Endothelial cell of umbilical vein (primary cell): Measurements from ENCODE around the gene SETBP1.

Source experiments
- EZH2 ChIP-seq: IDR thresholded peaks from 2 replicates; pipeline ENCODE4 v1.6.1; 2012; ENCODE audit warnings: borderline replicate concordance, low read depth, mild to moderate bottlenecking, moderate library complexity, low read length, inconsistent platforms; ENCODE audit not compliant: severe bottlenecking
- FOS ChIP-seq: IDR thresholded peaks from 2 replicates; pipeline ENCODE4 v1.6.1; 2011; ENCODE audit warnings: mild to moderate bottlenecking, low read length, moderate library complexity, borderline replicate concordance; ENCODE audit not compliant: insufficient read depth
- GATA2 ChIP-seq: IDR thresholded peaks from 2 replicates; pipeline ENCODE4 v1.7.0; 2011; ENCODE audit warnings: low read depth, mild to moderate bottlenecking, moderate library complexity, mixed read lengths, low read length; ENCODE audit not compliant: insufficient read length, insufficient read depth
- JUN ChIP-seq: IDR thresholded peaks from 2 replicates; pipeline ENCODE4 v1.6.1; 2011; ENCODE audit warnings: borderline replicate concordance, low read depth; ENCODE audit not compliant: insufficient read length, insufficient read depth
- MYC ChIP-seq: IDR thresholded peaks from one replicate; pipeline ENCODE4 v1.6.1; 2011; ENCODE audit warnings: mild to moderate bottlenecking, low read depth, low read length
- POLR2A ChIP-seq: IDR thresholded peaks from 2 replicates; pipeline ENCODE4 v1.6.1; 2012; ENCODE audit warnings: low read depth, mild to moderate bottlenecking, control low read depth, low read length
- POLR2AphosphoS5 ChIP-seq: IDR thresholded peaks from 2 replicates; pipeline ENCODE4 v1.6.1; 2012; ENCODE audit warnings: low read depth, mild to moderate bottlenecking, control low read depth, low read length, moderate library complexity; ENCODE audit not compliant: insufficient read depth
- TF ChIP-seq, protein P1 (sequence below), 2 donors: IDR thresholded peaks; 1 replicate in 1 of 2; 2 replicates in 1 of 2; pipeline ENCODE4 v1.5.1; 2011; ENCODE audit warnings: low read length in 2 of 2, mild to moderate bottlenecking in 2 of 2, moderate library complexity in 2 of 2, control low read depth in 1 of 2, inconsistent platforms in 1 of 2, low read depth in 1 of 2; ENCODE audit not compliant: insufficient read depth in 1 of 2; ENCODE audit errors: extremely low read depth in 1 of 2

DNA sequence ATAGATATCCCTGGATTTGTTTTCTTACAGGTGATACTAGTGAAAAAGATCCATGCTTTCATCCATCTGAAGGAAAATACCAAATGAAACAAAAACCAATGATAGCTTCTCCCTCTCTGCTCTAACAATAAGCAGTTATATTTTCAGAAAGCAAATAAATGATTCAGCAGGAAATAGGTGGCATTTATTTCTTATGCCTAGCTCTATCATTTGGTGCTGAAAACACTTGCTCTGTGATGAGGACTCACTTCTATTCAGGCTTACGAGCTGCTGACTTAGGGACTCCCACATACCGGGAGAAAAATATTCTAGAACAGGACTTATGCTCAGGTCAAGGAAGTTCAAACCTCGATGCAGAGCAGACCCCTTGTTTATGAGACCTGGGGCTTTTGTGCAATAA lies 142.6 kb downstream of the SETBP1 start:
- TF ChIP-seq, protein P1, sequence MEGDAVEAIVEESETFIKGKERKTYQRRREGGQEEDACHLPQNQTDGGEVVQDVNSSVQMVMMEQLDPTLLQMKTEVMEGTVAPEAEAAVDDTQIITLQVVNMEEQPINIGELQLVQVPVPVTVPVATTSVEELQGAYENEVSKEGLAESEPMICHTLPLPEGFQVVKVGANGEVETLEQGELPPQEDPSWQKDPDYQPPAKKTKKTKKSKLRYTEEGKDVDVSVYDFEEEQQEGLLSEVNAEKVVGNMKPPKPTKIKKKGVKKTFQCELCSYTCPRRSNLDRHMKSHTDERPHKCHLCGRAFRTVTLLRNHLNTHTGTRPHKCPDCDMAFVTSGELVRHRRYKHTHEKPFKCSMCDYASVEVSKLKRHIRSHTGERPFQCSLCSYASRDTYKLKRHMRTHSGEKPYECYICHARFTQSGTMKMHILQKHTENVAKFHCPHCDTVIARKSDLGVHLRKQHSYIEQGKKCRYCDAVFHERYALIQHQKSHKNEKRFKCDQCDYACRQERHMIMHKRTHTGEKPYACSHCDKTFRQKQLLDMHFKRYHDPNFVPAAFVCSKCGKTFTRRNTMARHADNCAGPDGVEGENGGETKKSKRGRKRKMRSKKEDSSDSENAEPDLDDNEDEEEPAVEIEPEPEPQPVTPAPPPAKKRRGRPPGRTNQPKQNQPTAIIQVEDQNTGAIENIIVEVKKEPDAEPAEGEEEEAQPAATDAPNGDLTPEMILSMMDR (IDR thresholded peaks at IDR 0.05; ENCODE audit: extremely low read depth in 1 of 2, insufficient read depth in 1 of 2, low read depth in 1 of 2, low read length in 2 of 2) = no peak
- no peak for TF ChIP-seq POLR2A
- no peak for TF ChIP-seq JUN
- no peak for TF ChIP-seq POLR2AphosphoS5
- TF ChIP-seq EZH2 = no peak
- TF ChIP-seq FOS = no peak
- TF ChIP-seq MYC = no peak
- TF ChIP-seq GATA2 = no peak
